GM20000 (cell line): ENCODE results near the gene ZIC1.

Experiments used
- DNase-seq: peaks from one replicate; pipeline ENCODE4 v3.0.0; 2012; ENCODE audit warnings: low spot score
- TF ChIP-seq, protein P1 (sequence below): IDR thresholded peaks from 2 replicates; pipeline ENCODE4 v1.5.1; 2012; ENCODE audit warnings: mild to moderate bottlenecking, control low read depth; ENCODE audit errors: extremely low read depth, missing control alignments

Gene ZIC1

DNA sequence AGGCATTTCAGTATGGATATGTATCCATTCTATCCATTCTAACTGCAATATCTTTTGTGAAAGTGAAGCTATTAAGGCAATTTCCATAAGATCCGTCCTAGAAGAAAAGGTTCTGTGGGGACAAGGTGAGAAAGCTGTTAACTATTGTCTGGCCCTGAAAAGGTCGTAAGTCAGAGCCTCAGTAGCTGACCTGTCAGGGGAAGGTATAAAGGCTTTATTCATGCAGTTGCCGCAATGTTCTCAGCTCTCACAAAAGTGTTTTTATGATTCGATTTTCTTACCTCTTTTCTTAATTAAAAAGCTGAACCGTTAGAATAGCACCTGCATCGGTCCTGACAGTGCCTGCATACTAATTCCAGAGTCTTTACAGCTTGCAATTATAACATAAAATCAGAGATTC, 27.6 kb upstream of the ZIC1 start:
- TF ChIP-seq, protein P1, sequence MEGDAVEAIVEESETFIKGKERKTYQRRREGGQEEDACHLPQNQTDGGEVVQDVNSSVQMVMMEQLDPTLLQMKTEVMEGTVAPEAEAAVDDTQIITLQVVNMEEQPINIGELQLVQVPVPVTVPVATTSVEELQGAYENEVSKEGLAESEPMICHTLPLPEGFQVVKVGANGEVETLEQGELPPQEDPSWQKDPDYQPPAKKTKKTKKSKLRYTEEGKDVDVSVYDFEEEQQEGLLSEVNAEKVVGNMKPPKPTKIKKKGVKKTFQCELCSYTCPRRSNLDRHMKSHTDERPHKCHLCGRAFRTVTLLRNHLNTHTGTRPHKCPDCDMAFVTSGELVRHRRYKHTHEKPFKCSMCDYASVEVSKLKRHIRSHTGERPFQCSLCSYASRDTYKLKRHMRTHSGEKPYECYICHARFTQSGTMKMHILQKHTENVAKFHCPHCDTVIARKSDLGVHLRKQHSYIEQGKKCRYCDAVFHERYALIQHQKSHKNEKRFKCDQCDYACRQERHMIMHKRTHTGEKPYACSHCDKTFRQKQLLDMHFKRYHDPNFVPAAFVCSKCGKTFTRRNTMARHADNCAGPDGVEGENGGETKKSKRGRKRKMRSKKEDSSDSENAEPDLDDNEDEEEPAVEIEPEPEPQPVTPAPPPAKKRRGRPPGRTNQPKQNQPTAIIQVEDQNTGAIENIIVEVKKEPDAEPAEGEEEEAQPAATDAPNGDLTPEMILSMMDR, result no peak
- DNase-seq, result no peak

DNA sequence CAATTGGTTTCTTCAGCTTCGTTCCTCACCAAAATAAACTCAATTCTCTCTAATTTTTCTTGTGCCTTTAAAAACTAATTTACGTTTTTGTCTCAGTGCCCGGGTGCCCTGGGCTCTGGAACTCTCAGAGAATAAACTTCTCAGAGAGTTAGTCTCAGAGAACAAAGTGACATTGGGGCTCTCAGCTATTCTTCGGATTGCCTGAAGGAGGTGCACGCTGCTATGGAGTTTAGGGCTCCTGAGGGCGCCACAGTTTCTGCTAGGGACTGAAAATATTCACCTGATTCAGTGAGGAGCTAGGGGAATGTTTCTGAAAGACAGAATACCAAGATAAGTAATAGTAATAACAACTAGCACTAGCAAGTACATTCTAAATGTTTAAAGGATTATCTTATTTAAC, 25.5 kb upstream of the ZIC1 start:
- DNase-seq, result no peak

DNA sequence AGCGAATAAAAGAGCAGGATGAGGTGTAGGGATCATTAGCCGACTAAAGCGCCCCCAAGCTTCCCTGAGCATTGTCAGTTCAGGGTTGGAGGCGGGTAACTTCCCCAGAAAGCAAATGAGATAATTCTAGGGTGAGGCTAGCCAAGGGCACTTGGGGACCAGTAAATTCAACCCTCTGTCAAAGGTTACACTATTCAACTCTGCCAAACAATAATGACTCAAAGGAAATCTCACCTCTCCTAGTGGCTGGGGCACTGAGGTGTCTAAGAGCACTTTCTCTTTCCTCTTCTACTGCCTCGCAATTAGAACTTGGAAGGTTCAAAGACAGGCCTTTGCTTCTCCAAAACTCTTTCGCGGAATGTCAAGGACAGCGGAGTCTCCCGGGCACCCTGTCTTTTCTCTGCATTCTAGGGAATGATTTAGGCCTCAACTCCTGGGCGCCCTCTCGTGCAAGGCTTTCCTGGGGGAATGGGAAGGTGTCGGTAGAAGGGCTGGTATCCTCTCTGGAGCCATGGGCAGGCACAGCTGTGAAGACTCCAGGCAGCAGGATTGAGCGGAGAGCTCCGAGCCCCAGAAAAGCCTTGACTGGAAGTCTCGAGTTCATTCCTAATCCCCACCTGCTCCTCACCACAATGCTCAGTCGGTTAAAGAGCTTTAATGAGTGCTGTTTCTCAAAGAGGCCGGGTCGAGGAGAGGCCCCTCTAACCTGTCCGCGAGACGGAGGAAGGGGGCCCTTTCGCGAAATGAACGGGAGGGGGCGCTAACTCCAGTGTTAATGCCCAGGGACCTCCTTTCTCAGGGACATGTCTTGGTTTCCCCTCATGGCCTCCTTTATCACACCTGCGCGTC, 24.7 kb upstream of the ZIC1 start:
- TF ChIP-seq, protein P1, result no peak

More for the DNA sequence above, 25.5 kb upstream of the ZIC1 start:
- TF ChIP-seq, protein P1, result no peak

DNA sequence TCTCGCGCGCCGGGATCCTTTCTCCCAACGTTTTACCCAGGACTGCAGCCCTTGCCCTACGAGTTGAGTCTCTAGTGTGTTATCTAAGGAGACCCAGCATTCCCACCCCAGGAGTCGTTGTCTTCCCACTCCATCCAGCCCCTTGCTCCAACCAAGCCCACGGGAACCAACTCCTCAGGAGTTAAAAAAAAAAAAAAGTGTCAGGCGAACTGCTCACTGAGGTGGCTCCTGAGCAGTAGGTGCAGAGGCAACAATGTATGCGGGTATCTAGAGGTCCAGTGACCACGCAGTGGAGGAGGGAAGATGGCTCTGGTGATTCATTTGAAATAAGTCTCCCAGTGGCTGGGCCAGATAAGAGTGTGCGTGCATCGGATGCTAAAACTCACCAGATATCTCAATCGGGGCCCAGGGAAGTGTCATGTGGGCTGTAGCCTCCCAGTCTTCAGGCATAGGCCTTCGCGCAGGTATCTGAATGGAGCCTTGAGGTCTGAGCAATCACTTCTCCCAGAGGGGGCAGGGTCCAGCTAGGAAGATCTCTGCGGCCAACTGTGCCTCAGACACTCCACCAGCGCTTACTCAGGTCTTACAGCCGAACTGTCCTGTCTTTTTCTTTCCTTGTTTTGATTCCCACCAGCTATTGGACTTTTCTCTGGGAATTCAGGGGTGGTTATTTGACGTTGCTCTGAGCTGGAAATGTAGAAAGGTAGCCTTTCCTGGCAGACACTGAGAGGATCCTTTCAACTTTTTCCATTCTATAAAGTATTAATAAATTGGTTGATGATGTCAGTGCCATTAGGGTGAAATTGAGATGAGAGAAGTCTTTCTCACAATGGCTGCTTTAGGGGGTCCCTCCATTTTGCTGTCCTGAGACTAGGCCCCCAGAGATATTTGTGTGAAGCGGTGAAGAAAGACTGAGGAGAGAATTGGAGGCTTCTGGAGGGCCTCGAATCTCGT, 23.8 kb upstream of the ZIC1 start:
- DNase-seq, result no peak
- TF ChIP-seq, protein P1, result no peak

More for the DNA sequence above, 24.7 kb upstream of the ZIC1 start:
- DNase-seq, result no peak

DNA sequence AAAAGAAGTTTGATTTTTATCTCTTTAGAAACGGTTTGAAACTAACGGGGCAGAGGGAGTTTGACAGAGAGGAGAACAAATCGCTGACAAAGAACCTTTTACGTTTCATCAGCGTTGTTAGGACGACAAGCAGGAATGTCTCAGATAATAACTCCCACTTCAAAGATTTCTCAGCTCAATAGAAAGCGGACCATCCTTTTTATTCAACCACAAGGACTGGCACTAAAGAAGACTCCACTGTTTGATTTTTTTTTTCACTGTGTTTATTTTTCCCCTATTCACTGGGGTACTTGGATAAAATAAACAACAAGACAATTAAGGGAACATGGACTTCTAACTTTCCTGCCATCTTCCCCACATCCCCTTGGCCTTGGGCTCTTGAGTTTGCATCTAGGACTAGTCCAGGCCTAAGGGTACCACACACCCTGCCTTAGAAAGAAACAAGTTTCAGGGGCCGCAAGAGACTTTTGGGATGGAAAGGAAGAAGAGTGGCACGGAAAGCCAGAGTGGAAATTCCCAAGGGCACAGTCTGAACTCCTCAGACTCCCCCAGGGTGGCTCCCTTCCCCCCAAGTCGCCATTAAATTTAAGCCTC, 21.8 kb upstream of the ZIC1 start:
- DNase-seq, result no peak
- TF ChIP-seq, protein P1, result no peak

DNA sequence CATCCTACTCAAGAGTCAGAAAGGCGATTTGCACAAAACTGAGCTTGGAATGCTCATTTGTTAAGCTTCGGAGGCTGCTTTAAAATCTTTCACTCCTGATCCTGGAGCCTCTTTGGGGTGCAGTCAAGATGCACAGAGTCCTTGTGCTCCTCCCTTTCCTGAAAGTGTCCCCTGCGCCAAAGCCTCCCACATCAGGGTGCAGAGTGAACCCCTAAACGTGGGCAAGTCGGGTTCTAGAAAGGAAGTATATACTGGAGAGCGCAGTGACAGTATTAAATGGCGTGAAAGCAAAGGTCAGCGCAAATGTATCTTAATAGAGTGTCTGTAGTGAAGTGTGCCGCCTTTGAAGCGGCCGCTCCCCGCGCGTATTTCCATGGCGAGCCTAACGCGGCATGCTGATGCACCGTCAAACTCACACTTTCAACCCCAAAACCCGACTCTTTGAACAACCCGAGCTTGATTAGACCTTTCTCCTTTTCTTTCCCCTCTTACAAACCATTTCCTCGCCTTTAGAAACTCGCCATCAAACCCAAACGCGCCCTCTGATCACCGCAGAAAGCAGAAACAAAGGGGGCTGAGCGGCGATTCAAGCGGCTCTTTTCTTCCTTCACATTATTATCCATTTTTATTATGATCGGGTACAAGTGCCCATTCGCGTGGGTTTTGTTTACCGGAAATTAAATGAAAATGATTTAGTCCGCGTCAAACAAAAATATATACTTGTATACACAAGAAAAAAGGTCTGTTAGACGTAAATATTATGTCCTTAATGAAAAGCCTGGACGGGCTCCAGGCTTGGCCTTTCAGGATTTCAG, 21.1 kb upstream of the ZIC1 start:
- no peak for DNase-seq
- TF ChIP-seq, protein P1, result no peak
